ENCODE results near the gene THAP5.
"Not testable (repeated sequence)": the region's sequence is repeated elsewhere in the genome, so short reads cannot be mapped to it uniquely, and the experiment has no call there.

The THAP5 gene

GRCh38 chr7:108559253-108559652 is 10.3 kb downstream of the THAP5 start:
- Histone ChIP-seq H3K9ac (ENCODE audit: insufficient read length) (no peak overlapping the region), H3K27ac (no peak overlapping the region), H3K36me3 (ENCODE audit: insufficient read depth, low read length) (peaks cover 8% of the 10 kb centered on the region), H3K4me3 (no peak overlapping the region), H3K9me3 (ENCODE audit: low read depth, low read length) (peaks cover 6% of the 10 kb centered on the region; the same call in 1 of the 2 replicates)
- no peak for DNase-seq (ENCODE audit: low read depth, low spot score)
- TF ChIP-seq POLR2AphosphoS5 (IDR thresholded peaks at IDR 0.05; ENCODE audit: borderline replicate concordance, low read depth, low read length): no peak
- no peak for TF ChIP-seq FOXP2 (optimal IDR thresholded peaks at IDR 0.05; ENCODE audit: control extremely low read depth, extremely low read length, insufficient read depth)
- no peak for TF ChIP-seq EZH2 (IDR thresholded peaks at IDR 0.05)

- no peaks in the 10 kb centered on the region; the same call in 1 of the 2 replicates for H3K36me3 ChIP-seq (ENCODE audit: insufficient read depth, low read length)
- TF ChIP-seq POLR2AphosphoS5 (IDR thresholded peaks at IDR 0.05; ENCODE audit: borderline replicate concordance, low read depth, low read length) (no peak), FOXP2 (optimal IDR thresholded peaks at IDR 0.05; ENCODE audit: control extremely low read depth, extremely low read length, insufficient read depth) (no peak), EZH2 (IDR thresholded peaks at IDR 0.05) (no peak)
- no peak for DNase-seq (ENCODE audit: low read depth, low spot score)
These were observed 11.9 kb downstream of the THAP5 start for GRCh38 chr7:108557617-108558016.

DNA sequence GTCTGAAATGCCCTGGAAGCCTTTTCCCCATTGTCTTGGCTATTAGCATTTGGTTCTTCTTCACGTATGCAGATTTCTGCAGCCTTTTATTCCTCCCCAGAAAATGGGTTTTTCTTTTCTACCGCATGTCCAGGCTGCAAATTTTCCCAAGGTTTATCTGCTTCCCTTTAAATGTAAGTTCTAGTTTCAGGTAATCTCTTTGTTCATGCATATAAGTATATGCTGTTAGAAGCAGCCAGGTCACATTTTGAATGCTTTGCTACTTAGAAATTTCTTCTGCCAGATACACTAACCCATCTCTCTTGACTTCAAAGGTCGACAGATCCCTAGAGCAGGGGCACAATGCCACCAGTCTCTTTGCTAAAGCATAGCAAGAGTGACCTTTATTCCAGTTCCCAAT is 12.3 kb downstream of the THAP5 start:
- no peak for TF ChIP-seq FOXP2 (optimal IDR thresholded peaks at IDR 0.05; ENCODE audit: control extremely low read depth, extremely low read length, insufficient read depth)
- TF ChIP-seq POLR2AphosphoS5 (IDR thresholded peaks at IDR 0.05; ENCODE audit: borderline replicate concordance, low read depth, low read length): no peak
- no peak for TF ChIP-seq EZH2 (IDR thresholded peaks at IDR 0.05)
- H3K36me3 ChIP-seq (ENCODE audit: insufficient read depth, low read length): no peaks in the 10 kb centered on the region; the same call in 1 of the 2 replicates
- no peak overlapping the region for H3K4me3 ChIP-seq
- H3K9me3 ChIP-seq (ENCODE audit: low read depth, low read length): peaks cover 6% of the 10 kb centered on the region; the same call in 1 of the 2 replicates
- no peak overlapping the region for H3K27ac ChIP-seq
- DNase-seq (ENCODE audit: low read depth, low spot score): no peak
- no peak overlapping the region for H3K9ac ChIP-seq (ENCODE audit: insufficient read length)

More at GRCh38 chr7:108557617-108558016, 11.9 kb downstream of the THAP5 start:
- Histone ChIP-seq H3K9ac (ENCODE audit: insufficient read length) (no peak overlapping the region), H3K9me3 (ENCODE audit: low read depth, low read length) (peaks cover 6% of the 10 kb centered on the region; the same call in 1 of the 2 replicates), H3K4me3 (no peak overlapping the region), H3K27ac (no peak overlapping the region)

- not testable (repeated sequence) for H3K9me3 ChIP-seq (ENCODE audit: low read depth, low read length); H3K27ac ChIP-seq; DNase-seq (ENCODE audit: low read depth, low spot score); H3K9ac ChIP-seq (ENCODE audit: insufficient read length); H3K4me3 ChIP-seq; H3K36me3 ChIP-seq (ENCODE audit: insufficient read depth, low read length)
These were observed 12.8 kb downstream of the THAP5 start for GRCh38 chr7:108556665-108557064.

- not testable (repeated sequence) for H3K9ac ChIP-seq (ENCODE audit: insufficient read length); H3K27ac ChIP-seq; H3K4me3 ChIP-seq; DNase-seq (ENCODE audit: low read depth, low spot score); H3K9me3 ChIP-seq (ENCODE audit: low read depth, low read length); H3K36me3 ChIP-seq (ENCODE audit: insufficient read depth, low read length)
These were observed 21.2 kb downstream of the THAP5 start for GRCh38 chr7:108548141-108548896.

DNA sequence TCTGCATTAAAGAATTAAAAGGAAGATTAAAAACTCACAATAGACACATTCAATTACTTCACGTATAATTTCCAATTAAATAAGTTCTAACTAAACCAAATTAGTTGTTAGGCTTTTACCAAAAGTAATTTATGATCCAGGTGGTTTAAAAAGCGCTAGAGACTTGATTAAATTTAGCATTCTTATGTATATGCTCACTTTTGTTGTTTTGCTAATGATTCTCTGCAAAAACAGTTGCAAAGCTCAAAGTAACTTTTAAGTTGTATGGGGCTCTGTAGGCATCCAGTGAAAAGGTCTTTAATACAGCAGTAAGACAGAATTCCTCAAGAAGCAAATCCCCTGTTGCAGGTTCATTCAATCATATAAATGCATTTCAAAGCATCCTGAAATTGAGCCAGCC is 28.0 kb downstream of the THAP5 start:
- no peak overlapping the region for H3K27ac ChIP-seq
- no peak overlapping the region for H3K4me3 ChIP-seq
- no peak for TF ChIP-seq FOXP2 (optimal IDR thresholded peaks at IDR 0.05; ENCODE audit: control extremely low read depth, extremely low read length, insufficient read depth)
- no peak for TF ChIP-seq POLR2AphosphoS5 (IDR thresholded peaks at IDR 0.05; ENCODE audit: borderline replicate concordance, low read depth, low read length)
- no peak for TF ChIP-seq EZH2 (IDR thresholded peaks at IDR 0.05)

GRCh38 chr7:108538685-108539084 is 30.8 kb downstream of the THAP5 start:
- H3K9ac ChIP-seq (ENCODE audit: insufficient read length); H3K27ac ChIP-seq; H3K9me3 ChIP-seq (ENCODE audit: low read depth, low read length); H3K36me3 ChIP-seq (ENCODE audit: insufficient read depth, low read length); H3K4me3 ChIP-seq; DNase-seq (ENCODE audit: low read depth, low spot score): not testable (repeated sequence)

More for the DNA sequence above, 28.0 kb downstream of the THAP5 start:
- Histone ChIP-seq H3K9me3 (ENCODE audit: low read depth, low read length) (no peaks in the 10 kb centered on the region), H3K9ac (ENCODE audit: insufficient read length) (no peak overlapping the region), H3K36me3 (ENCODE audit: insufficient read depth, low read length) (no peaks in the 10 kb centered on the region)
- DNase-seq (ENCODE audit: low read depth, low spot score): no peak

DNA sequence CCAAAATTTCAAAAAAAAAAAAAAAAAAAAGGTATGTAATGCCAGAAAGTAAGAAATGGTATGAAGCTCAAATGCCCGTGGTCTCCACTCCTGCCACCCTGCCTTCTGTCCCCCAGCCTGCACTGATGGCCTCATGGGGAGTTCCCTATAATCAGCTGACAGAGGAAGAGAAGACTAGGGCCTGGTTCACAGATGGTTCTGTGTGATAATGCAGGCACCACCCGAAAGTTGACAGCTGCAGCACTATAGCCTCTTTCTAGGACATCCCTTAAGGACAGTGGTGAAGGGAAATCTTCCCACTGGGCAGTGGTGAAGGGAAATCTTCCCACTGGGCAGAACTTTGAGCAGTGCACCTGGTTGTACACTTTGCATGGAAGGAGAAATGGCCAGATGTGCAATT is 31.3 kb downstream of the THAP5 start:
- H3K4me3 ChIP-seq; H3K9me3 ChIP-seq (ENCODE audit: low read depth, low read length); DNase-seq (ENCODE audit: low read depth, low spot score); H3K27ac ChIP-seq; H3K36me3 ChIP-seq (ENCODE audit: insufficient read depth, low read length); H3K9ac ChIP-seq (ENCODE audit: insufficient read length): not testable (repeated sequence)

DNA sequence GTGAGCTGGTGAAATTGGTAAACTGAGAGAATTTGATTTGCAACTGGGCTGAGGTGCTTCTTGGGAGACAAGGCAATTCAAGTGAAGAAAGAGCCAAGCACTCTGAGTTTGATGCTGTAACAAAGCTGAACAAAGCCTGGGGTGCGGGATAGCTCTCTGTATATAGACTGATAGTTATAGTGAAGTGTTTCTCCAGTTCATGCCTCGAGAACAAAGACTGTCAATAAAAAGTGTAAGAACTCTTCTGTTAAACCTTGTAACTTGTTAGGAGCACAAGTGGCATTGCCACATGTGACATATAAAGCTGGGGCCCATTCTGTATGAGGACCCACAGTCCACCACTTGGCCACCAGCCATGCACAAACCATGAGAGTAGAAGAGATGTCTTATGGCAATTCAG is 32.3 kb downstream of the THAP5 start:
- DNase-seq (ENCODE audit: low read depth, low spot score): no peak
- Histone ChIP-seq H3K9ac (ENCODE audit: insufficient read length) (no peak overlapping the region), H3K9me3 (ENCODE audit: low read depth, low read length) (no peaks in the 10 kb centered on the region), H3K36me3 (ENCODE audit: insufficient read depth, low read length) (no peaks in the 10 kb centered on the region), H3K27ac (no peak overlapping the region), H3K4me3 (no peak overlapping the region)
- no peak for TF ChIP-seq POLR2AphosphoS5 (IDR thresholded peaks at IDR 0.05; ENCODE audit: borderline replicate concordance, low read depth, low read length)
- no peak for TF ChIP-seq FOXP2 (optimal IDR thresholded peaks at IDR 0.05; ENCODE audit: control extremely low read depth, extremely low read length, insufficient read depth)
- no peak for TF ChIP-seq EZH2 (IDR thresholded peaks at IDR 0.05)

Data from SK-N-MC (cell line).